ENCODE measurements around the gene ARHGAP22.

Gene ARHGAP22

GRCh38 chr10:48580236-48580635 lies 24.6 kb downstream of the ARHGAP22 start:
- no peak for DNase-seq

DNA sequence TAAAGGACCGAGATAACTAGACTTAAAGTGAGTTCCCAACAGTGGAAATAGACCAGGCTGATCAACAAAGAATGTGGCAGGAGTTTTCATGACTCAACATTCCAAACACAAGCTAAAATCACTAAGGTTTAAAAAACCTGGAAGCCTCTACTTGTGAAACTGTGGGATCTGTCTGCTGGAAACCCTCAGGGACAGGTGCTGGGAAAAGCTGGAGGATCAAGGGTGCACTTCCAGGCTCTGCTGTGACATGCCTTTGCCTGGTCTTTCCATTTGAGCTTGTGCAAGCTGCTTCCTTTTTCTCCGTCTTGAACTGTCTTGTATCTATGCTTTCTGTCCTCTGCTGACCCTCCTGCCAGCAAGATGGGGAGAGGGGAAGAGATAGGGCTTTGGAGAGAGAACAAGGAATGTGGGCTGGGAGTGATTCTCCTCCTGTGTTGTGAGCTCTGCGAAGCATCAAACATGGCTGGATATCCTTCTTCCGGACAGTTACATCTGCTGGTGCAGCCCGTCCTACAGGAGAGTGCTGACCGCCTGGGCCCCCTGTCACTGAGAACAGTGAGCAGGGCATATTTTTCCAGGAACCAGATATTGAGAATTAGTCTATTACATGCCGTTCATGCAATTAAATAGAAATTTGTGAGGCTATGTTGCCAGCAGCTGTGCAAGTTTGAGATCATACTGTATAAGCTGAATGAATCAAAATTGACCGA lies 25.5 kb downstream of the ARHGAP22 start:
- DNase-seq: no peak

DNA sequence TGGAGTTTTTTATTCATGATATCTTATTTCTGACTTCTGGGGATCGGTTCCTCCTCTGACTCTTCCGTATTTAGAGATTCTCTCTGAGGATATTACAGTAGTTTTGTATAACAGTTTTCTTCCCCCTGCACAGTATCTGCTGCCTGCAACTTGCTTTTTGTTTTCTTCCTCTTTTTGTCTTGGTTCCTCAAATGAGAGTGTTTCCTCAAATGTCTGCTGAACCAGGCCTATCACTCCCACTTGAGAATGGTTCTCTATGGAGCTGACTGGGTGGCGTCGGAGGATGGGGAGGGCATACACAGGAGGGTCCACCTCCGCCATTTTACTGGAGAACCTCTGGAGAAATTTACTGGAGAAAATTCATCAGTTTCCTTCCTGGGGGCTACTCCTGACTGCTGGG lies 27.7 kb downstream of the ARHGAP22 start:
- peak; percentile 17 for DNase-seq

DNA sequence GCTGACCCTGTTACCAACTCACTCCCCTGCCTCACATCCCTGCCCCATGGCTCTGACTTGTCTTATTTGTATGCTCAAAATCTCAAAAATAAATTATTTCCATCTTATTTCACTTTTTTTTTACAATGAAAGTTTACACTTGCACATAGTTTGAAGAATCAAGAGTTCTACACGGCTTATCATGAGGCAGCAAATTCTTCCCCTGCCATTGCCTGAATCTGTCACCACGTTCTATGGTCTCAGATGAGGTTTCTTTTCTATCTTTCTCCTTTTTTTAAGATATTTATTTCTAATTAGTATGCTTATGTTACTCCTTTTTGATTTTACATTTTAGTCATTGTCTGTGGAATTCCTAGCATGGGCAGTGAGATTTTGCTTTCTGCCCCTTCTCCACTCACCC lies 28.4 kb downstream of the ARHGAP22 start:
- DNase-seq: no peak

- no peak for DNase-seq
Observed at GRCh38 chr10:48575901-48576300, 29.0 kb downstream of the ARHGAP22 start.

DNA sequence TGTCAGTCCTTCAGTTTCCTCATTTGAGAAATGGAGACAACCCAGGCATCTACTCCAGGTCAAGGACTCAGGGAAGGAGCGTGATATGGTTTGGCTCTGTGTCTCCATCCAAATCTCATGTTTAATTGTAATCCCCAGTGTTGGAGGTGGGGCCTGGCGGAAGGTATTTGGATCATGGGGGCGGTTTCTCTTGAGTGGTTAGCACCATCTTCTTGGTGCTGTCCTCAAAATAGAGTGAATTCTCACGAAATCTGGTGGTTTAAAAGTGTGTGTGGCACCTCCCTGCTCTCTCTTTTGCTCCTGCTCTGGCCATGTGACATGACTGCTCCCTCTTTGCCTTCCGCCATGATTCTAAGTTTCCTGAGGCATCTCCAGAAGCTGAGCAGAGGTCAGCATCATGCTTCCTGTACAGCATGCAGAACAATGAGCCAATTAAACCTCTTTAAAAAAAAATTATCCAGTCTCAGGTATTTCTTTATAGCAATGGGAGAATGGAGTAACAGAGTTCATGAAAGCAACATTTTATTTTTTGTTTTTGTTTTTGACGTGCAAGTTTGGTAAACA lies 30.0 kb downstream of the ARHGAP22 start:
- DNase-seq: no peak

GRCh38 chr10:48574322-48574796 lies 30.5 kb downstream of the ARHGAP22 start:
- peak; percentile 11 for DNase-seq

DNA sequence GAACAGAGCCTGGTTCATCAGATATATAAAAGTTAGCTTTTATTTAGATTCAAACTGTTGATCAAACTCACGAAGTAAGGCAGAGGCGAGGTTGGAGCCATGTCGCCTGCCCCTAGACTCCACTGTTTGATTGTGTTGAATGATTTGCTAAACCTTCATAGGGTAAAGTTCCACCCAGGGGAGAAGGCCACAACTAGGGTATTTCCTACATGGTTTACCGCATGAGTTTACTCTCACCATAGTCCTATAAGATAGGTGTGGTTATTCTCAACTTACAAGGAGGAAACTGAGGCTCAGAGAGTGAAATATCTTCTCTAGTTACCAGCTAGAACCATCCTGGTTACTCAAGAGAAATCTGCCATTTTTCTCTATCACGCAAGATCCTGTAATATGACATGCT lies 31.8 kb downstream of the ARHGAP22 start:
- no peak for DNase-seq

- DNase-seq: no peak
Observed at GRCh38 chr10:48572414-48572813, 32.5 kb downstream of the ARHGAP22 start.

DNA sequence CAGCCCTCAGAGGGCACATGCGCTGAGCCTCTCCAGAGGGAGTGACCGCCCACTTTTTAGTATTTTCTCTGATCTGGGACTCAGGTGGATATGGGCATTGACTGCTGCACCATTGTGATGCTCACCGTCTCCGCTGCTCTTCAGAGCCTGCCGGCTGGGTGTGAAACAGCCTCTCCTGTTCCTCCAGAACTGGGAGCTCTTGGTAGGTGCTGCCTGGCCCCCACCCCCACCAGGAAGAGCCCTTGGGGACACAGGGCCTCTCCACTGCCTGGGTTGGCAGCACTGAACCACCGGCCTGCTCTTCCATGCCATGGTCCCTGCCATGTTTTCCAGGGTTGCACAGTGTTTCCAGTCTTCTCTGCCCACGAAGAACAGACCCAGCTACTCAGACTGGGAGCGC lies 36.3 kb downstream of the ARHGAP22 start:
- no peak for DNase-seq

GRCh38 chr10:48568131-48568530 lies 36.7 kb downstream of the ARHGAP22 start:
- DNase-seq: no peak

GRCh38 chr10:48567346-48567745 lies 37.5 kb downstream of the ARHGAP22 start:
- no peak for DNase-seq

- no peak for DNase-seq
Observed at GRCh38 chr10:48564466-48565160, 40.3 kb downstream of the ARHGAP22 start.

GRCh38 chr10:48557511-48558123 lies 47.3 kb downstream of the ARHGAP22 start:
- DNase-seq: no peak

DNA sequence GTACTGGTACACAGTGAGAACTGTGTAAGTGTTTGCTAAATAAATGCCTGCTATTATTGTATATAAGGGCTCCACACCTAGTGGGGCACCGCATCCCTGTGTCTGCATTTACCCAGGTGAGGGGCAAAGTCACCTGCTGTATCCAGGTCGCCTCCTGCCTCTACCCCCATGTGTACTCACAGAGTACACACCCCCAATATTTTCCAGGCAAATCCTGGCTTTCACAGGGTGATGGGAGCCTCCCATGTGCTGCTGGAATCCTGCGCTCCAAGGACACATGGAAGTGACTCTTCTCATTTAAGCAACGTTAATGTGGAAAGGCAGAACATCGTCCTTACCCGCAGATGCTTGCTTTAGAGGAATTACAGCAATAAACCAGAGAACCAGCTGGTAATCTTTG lies 48.2 kb downstream of the ARHGAP22 start:
- DNase-seq: no peak

DNA sequence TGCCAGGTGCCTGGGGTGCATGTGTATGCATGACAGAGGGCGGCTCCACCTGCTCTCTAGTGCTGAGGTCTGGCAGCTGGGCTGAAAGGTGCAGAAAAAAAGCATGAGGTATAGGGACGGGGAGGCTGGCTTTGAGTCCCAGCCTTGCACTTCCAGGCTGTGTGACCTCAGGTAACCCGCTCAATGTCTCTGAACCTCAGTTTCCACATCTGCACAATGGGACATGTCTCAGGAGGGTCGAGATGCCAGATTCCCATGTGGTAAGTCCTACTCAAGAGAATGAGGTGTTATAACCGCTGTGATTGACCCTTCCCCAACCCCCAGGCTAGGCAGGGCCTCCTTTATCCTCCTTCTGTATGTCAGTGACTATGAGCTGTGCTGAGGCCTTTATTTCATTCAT lies 48.8 kb downstream of the ARHGAP22 start:
- no peak for DNase-seq

- no peak for DNase-seq
Observed at GRCh38 chr10:48555310-48556042, 49.4 kb downstream of the ARHGAP22 start.

DNA sequence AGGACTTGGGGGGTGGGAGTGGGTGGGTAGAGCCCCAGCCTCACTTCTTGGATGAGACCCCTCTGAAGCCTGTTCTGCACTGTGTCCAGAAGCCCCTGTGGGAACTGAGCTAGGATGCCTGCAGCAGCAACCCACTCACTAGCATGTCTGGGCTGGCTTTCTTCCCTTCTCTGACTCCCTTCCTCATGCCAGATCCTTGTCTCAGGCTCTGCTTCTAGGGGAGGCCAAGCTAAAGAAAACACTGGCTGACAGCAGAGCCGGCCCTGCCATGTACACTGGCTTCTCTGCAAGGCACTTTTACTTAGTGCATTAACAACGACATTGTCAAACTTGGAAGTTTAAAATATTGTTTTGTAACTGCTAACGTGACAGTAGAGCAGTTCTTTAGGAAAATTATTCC lies 50.2 kb downstream of the ARHGAP22 start:
- no peak for DNase-seq

- DNase-seq: no peak
Observed at GRCh38 chr10:48554246-48554645, 50.6 kb downstream of the ARHGAP22 start.

DNA sequence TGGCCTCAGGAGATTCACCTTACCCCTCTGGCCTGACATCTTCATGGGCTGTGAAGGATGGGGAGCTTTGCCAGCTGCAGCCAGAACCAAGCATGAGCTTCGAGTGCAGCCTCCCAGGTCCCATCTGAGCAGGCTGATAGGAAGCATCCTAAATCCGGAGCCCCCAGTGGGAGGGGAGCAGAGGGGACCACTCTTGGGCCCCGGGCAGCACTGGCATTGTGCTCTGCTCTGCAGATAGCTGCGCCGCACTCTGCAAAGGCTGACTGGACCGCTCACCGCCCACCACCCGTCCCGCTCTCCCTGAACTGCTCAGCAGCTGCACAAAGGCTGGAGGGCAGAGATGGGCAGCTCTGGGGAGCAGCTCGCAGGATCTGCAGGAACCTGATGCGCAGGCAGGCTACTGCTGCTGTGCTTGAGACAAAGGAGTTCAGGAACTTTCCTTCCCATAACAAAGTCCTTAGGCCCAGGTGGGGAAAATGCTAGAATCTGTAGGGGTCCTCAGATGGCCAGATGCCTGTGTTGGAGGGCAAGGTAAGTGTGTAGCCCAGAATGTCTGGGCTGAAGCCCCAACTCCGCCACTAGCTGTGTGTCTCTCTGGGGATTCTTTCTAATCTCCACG lies 51.8 kb downstream of the ARHGAP22 start:
- DNase-seq: no peak

DNA sequence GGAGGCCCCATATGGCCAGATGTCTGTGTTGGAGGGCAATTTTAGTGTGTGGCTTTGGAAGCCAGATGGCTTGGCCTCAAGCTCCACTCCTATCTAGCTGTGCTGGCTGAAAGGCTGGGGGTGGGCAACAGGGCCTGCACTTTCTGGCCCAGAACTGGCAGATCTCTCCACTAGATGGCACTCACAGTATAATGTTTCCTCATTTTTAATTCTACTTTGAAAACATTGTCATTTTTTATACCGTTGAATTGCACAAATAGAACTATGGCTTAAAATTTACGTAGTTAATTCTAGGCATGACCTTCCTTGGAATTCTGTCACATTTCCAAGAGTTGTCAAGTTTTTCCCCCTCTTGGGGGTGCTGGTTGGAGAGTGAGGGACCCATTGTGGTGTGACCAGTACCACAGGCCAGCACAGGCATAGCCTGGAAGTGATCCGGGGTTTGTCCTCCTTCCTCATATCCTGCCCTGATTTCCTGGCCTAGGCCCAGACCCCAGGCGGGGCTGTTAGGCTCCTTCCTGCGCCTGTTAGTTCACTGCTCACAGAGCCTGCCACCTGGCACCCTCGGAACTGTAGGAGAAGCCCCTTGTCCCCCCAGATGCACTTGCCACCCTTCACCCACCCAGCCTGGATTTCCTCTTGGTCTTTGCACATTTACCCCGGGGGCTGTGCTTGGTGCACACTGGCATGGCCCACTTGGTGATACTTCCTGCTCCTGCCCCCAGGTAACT lies 52.8 kb downstream of the ARHGAP22 start:
- peak; percentile 15 for DNase-seq

DNA sequence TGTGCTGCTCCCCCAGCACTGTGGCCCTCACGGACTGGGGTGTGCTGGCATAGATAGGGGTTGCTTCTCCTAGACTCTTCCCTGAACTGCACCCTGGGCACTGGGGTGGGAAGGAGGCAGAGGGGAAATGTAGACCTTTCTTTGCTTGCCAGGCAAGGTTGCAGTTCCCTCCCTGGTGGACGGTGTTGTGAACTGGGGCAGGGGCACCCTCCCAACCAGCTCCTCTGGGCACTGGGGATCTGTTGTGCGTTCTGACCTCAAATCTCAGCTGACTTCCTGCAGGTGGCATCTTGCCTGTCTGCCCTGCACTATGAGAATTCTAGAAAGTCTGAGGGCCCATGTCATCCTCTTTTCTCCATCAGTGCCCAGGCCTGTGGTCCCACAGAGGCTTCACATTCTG lies 53.9 kb downstream of the ARHGAP22 start:
- DNase-seq: no peak
